HepG2 (cell line): ENCODE results near the gene WDR27. TPM values are rescaled to one million over a fixed set of nuclear protein-coding genes. Genes with fewer than 3 reads are reported as not detected.

ENCODE experiments used
- GZF1 ChIP-seq: sonication (generic); formaldehyde crosslinking; IDR thresholded peaks from 2 replicates; pipeline ENCODE4 v1.5.1; 2020; ENCODE audit warnings: mild to moderate bottlenecking, missing genetic modification reagents
- NCOA5 ChIP-seq: sonication (generic); formaldehyde crosslinking; IDR thresholded peaks from 2 replicates; pipeline ENCODE4 v1.4.0; 2020; ENCODE audit warnings: missing genetic modification reagents
- NFE2L1 ChIP-seq: sonication (generic); formaldehyde crosslinking; IDR thresholded peaks from 2 replicates; pipeline ENCODE4 v1.4.0; 2020; ENCODE audit warnings: missing genetic modification reagents, mild to moderate bottlenecking, borderline replicate concordance
- ZBTB3 ChIP-seq: sonication (generic); formaldehyde crosslinking; IDR thresholded peaks from 2 replicates; pipeline ENCODE4 v1.4.0; 2020; ENCODE audit warnings: low read depth, mild to moderate bottlenecking, moderate library complexity, missing genetic modification reagents, borderline replicate concordance
- ZMAT3 ChIP-seq: sonication (generic); formaldehyde crosslinking; conservative IDR thresholded peaks from 2 replicates; pipeline ENCODE4 v1.7.0; 2021; ENCODE audit warnings: missing genetic modification reagents
- ZNF121 ChIP-seq: sonication (generic); formaldehyde crosslinking; IDR thresholded peaks from 2 replicates; pipeline ENCODE4 v1.5.0; 2020; ENCODE audit warnings: mild to moderate bottlenecking, missing genetic modification reagents
- ZNF484 ChIP-seq: sonication (generic); formaldehyde crosslinking; IDR thresholded peaks from 2 replicates; pipeline ENCODE4 v1.5.1; 2020; ENCODE audit warnings: mild to moderate bottlenecking, low read depth, missing genetic modification reagents, borderline replicate concordance
- ZNF562 ChIP-seq: sonication (generic); formaldehyde crosslinking; IDR thresholded peaks from 2 replicates; pipeline ENCODE4 v1.8.0; 2022; ENCODE audit warnings: missing genetic modification reagents, borderline replicate concordance
- ZNF749 ChIP-seq: sonication (generic); formaldehyde crosslinking; IDR thresholded peaks from 2 replicates; pipeline ENCODE4 v1.8.0; 2022; ENCODE audit warnings: mild to moderate bottlenecking, missing genetic modification reagents, moderate library complexity, borderline replicate concordance
- ZNF75D ChIP-seq: sonication (generic); formaldehyde crosslinking; IDR thresholded peaks from 2 replicates; pipeline ENCODE4 v1.8.1; 2023; ENCODE audit warnings: missing genetic modification reagents, mild to moderate bottlenecking, borderline replicate concordance
- polyA plus RNA-seq, 8 experiments: library from polyadenylated mRNA; depleted of rRNA in 3 of 8; stranded (reverse) in 7 of 8; unstranded in 1 of 8; fragments of >200 nt; fragmentation: Illumina TruSeq in 4 of 8; extraction: Trizol in 4 of 8; gene quantifications; 2 replicates each; pipeline versions ENCODE4 v1.2.1 to v1.2.3, GENCODE V29; 2011 to 2016; ENCODE audit warnings: low read depth in 4 of 8, missing spikeins in 1 of 8, mixed read lengths in 1 of 8; ENCODE audit not compliant: insufficient read depth in 1 of 8
- total RNA-seq, 5 experiments: library from RNA; depleted of rRNA; stranded (reverse); fragments of >200 nt; fragmentation: Illumina TruSeq; extraction: Trizol; gene quantifications; 2 replicates each; pipeline ENCODE4 v1.2.3, GENCODE V29; 2016; ENCODE audit warnings: low read depth in 1 of 5
- TF ChIP-seq, protein P1 (sequence below): IDR thresholded peaks from 2 replicates; pipeline ENCODE4 v1.6.1; 2016; ENCODE audit warnings: missing compliant biosample characterization, missing genetic modification reagents, borderline replicate concordance
- TF ChIP-seq, protein P2 (sequence below): sonication (generic); formaldehyde crosslinking; IDR thresholded peaks from 2 replicates; pipeline ENCODE4 v1.5.0; 2020; ENCODE audit warnings: missing genetic modification reagents, mild to moderate bottlenecking, borderline replicate concordance
- TF ChIP-seq, protein P3 (sequence below): sonication (generic); formaldehyde crosslinking; IDR thresholded peaks from 2 replicates; pipeline ENCODE4 v1.5.0; 2020; ENCODE audit warnings: missing genetic modification reagents
- TF ChIP-seq, protein P4 (sequence below): conservative IDR thresholded peaks from 2 replicates; pipeline ENCODE4 v1.6.1; 2018; ENCODE audit warnings: missing genetic modification reagents
- TF ChIP-seq, protein P5 (sequence below): sonication (generic); formaldehyde crosslinking; IDR thresholded peaks from 2 replicates; pipeline ENCODE4 v1.8.1; 2023; ENCODE audit warnings: mild to moderate bottlenecking, missing genetic modification reagents
- TF ChIP-seq, protein P6 (sequence below): sonication (generic); formaldehyde crosslinking; IDR thresholded peaks from 2 replicates; pipeline ENCODE4 v1.9.0; 2021; ENCODE audit warnings: mild to moderate bottlenecking, missing genetic modification reagents

WDR27 gene
- total and polyA plus RNA-seq, 2 of the 13 experiments (the other 11 are each of a cell fraction or from before 2014, with no cell fraction given) = 34.1 to 80.3 TPM

DNA sequence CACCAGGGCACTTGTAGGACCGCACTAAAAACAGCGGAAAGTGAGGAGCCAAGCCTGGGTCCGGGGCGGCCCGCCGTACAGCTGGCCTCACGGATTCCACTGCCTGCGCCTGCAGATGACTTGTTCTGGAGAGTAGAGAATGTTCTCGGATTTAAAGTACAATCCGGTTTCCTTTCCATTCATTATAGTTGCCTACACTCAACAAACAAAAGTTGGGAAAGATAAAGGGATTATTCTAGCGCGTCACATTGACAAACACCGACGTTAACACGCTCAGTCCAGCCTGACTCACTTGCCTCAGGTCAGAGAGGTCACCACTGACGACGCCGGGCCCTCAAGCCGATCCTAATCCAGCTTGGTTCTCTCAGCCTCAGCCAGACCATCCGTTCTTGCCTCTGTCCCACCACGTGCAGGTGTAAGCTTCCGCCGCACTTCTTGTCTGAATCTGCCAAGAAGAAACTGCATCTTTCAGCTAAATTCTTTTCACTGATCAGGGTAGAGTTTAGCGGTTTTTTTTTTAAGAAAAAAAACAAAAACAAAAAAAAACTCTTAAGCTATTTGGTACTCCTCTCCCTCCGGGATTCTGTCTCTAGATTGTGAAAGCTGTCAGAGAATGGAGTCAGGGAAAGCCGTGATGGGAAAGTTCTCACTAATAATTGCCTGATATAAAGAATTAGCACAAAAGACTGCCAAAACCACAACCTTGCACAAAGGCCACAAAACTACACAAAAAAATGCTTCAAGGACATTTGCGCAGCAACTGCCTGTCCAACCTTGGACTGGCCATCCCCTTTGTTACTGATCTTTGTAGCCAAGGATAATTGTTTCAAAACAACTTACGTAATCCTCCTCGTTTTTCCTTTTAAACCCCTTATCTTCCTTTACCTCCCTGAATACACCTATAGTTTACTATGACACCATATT, 23.6 kb upstream of the WDR27 start (continued):
- TF ChIP-seq, protein P1, sequence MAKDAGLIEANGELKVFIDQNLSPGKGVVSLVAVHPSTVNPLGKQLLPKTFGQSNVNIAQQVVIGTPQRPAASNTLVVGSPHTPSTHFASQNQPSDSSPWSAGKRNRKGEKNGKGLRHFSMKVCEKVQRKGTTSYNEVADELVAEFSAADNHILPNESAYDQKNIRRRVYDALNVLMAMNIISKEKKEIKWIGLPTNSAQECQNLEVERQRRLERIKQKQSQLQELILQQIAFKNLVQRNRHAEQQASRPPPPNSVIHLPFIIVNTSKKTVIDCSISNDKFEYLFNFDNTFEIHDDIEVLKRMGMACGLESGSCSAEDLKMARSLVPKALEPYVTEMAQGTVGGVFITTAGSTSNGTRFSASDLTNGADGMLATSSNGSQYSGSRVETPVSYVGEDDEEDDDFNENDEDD (CRISPR knock-in tag) = peak; percentile 50; the same call in 1 of the 2 replicates
- 0 out of 2 replicates have a peak, but pooled peaks have one; percentile 30 for TF ChIP-seq NCOA5
- TF ChIP-seq, protein P2, sequence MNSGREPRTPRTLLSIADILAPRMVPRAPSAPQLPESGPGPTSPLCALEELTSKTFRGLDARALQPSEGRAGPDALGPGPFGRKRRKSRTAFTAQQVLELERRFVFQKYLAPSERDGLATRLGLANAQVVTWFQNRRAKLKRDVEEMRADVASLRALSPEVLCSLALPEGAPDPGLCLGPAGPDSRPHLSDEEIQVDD (CRISPR knock-in tag) = no peak
- no peak for TF ChIP-seq ZNF75D (CRISPR knock-in tag)
- no peak for TF ChIP-seq ZNF749
- TF ChIP-seq, protein P3, sequence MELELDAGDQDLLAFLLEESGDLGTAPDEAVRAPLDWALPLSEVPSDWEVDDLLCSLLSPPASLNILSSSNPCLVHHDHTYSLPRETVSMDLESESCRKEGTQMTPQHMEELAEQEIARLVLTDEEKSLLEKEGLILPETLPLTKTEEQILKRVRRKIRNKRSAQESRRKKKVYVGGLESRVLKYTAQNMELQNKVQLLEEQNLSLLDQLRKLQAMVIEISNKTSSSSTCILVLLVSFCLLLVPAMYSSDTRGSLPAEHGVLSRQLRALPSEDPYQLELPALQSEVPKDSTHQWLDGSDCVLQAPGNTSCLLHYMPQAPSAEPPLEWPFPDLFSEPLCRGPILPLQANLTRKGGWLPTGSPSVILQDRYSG (CRISPR knock-in tag) = no peak
- no peak; the same call in 1 of the 2 replicates for TF ChIP-seq GZF1 (CRISPR knock-in tag)
- TF ChIP-seq NFE2L1 = no peak
- TF ChIP-seq, protein P4, sequence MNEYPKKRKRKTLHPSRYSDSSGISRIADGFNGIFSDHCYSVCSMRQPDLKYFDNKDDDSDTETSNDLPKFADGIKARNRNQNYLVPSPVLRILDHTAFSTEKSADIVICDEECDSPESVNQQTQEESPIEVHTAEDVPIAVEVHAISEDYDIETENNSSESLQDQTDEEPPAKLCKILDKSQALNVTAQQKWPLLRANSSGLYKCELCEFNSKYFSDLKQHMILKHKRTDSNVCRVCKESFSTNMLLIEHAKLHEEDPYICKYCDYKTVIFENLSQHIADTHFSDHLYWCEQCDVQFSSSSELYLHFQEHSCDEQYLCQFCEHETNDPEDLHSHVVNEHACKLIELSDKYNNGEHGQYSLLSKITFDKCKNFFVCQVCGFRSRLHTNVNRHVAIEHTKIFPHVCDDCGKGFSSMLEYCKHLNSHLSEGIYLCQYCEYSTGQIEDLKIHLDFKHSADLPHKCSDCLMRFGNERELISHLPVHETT (CRISPR knock-in tag) = peak; percentile 75; the same call in 1 of the 2 replicates
- TF ChIP-seq ZBTB3 (CRISPR knock-in tag) = no peak
- TF ChIP-seq ZNF562 (CRISPR knock-in tag) = no peak
- TF ChIP-seq ZNF484 (CRISPR knock-in tag) = no peak
- TF ChIP-seq, protein P5, sequence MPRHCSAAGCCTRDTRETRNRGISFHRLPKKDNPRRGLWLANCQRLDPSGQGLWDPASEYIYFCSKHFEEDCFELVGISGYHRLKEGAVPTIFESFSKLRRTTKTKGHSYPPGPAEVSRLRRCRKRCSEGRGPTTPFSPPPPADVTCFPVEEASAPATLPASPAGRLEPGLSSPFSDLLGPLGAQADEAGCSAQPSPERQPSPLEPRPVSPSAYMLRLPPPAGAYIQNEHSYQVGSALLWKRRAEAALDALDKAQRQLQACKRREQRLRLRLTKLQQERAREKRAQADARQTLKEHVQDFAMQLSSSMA (CRISPR knock-in tag) = no peak
- no peak for TF ChIP-seq ZNF121 (CRISPR knock-in tag)
- TF ChIP-seq, protein P6, sequence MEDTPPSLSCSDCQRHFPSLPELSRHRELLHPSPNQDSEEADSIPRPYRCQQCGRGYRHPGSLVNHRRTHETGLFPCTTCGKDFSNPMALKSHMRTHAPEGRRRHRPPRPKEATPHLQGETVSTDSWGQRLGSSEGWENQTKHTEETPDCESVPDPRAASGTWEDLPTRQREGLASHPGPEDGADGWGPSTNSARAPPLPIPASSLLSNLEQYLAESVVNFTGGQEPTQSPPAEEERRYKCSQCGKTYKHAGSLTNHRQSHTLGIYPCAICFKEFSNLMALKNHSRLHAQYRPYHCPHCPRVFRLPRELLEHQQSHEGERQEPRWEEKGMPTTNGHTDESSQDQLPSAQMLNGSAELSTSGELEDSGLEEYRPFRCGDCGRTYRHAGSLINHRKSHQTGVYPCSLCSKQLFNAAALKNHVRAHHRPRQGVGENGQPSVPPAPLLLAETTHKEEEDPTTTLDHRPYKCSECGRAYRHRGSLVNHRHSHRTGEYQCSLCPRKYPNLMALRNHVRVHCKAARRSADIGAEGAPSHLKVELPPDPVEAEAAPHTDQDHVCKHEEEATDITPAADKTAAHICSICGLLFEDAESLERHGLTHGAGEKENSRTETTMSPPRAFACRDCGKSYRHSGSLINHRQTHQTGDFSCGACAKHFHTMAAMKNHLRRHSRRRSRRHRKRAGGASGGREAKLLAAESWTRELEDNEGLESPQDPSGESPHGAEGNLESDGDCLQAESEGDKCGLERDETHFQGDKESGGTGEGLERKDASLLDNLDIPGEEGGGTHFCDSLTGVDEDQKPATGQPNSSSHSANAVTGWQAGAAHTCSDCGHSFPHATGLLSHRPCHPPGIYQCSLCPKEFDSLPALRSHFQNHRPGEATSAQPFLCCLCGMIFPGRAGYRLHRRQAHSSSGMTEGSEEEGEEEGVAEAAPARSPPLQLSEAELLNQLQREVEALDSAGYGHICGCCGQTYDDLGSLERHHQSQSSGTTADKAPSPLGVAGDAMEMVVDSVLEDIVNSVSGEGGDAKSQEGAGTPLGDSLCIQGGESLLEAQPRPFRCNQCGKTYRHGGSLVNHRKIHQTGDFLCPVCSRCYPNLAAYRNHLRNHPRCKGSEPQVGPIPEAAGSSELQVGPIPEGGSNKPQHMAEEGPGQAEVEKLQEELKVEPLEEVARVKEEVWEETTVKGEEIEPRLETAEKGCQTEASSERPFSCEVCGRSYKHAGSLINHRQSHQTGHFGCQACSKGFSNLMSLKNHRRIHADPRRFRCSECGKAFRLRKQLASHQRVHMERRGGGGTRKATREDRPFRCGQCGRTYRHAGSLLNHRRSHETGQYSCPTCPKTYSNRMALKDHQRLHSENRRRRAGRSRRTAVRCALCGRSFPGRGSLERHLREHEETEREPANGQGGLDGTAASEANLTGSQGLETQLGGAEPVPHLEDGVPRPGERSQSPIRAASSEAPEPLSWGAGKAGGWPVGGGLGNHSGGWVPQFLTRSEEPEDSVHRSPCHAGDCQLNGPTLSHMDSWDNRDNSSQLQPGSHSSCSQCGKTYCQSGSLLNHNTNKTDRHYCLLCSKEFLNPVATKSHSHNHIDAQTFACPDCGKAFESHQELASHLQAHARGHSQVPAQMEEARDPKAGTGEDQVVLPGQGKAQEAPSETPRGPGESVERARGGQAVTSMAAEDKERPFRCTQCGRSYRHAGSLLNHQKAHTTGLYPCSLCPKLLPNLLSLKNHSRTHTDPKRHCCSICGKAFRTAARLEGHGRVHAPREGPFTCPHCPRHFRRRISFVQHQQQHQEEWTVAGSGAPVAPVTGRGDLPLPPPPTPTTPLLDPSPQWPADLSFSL (CRISPR knock-in tag) = peak; percentile 99
- no peak for TF ChIP-seq ZMAT3 (CRISPR knock-in tag)
